IMR-90 (cell line): ENCODE data around the gene MEF2B. TPM values are rescaled to one million over a fixed set of nuclear protein-coding genes. Genes with fewer than 3 reads are reported as not detected.

ENCODE experiments used
- ATAC-seq: fragments of 200-7000 bp; cut with Tn5 transposase; 2 replicates; pipeline ENCODE4 v1.9.1; 2020; ENCODE audit warnings: low read depth, mild to moderate bottlenecking, moderate library complexity
- BruUV-seq: library from RNA; stranded (reverse); fragments of 400-500 nt; replicated peaks from 2 replicates; lab custom pipeline; 2021; lab: Mats Ljungman, UMichigan
- CTCF ChIA-PET: fragments of 300-600 bp; formaldehyde crosslinking; extraction: SDS; loops from one replicate; lab custom pipeline; 2021; ENCODE audit warnings: antibody characterized with exemption; lab: Yijun Ruan, JAX
- POLR2A ChIA-PET: fragments of 300-600 bp; sonication (Branson Sonifier 250); formaldehyde crosslinking; loops from one replicate; lab custom pipeline; 2022; ENCODE audit warnings: antibody characterized with exemption; ENCODE audit not compliant: unreplicated experiment; lab: Charles Lee
- DNase-seq: peaks from one replicate; pipeline ENCODE4 v3.0.0; 2013
- H2AFZ ChIP-seq: replicated peaks from 2 replicates; pipeline ENCODE3; 2013; ENCODE audit warnings: low read length, mild to moderate bottlenecking; ENCODE audit not compliant: poor library complexity
- H2AK5ac ChIP-seq: 2 replicates; pipeline ENCODE4 v1.6.1; 2013; ENCODE audit warnings: low read depth, low read length, inconsistent platforms
- H2AK9ac ChIP-seq: replicated peaks from 2 replicates; pipeline ENCODE3; 2013; ENCODE audit warnings: mild to moderate bottlenecking, low read depth, low read length, moderate library complexity; ENCODE audit not compliant: poor library complexity
- H2BK120ac ChIP-seq: 2 replicates; pipeline ENCODE4 v1.6.1; 2013; ENCODE audit warnings: low read depth, low read length, inconsistent platforms
- H2BK15ac ChIP-seq: 3 replicates; pipeline ENCODE4 v1.6.1; 2013; ENCODE audit warnings: low read depth, low read length, inconsistent platforms
- H2BK20ac ChIP-seq: 2 replicates; pipeline ENCODE4 v1.6.1; 2013; ENCODE audit warnings: low read depth, mild to moderate bottlenecking, inconsistent platforms, low read length, moderate library complexity
- H2BK5ac ChIP-seq: 2 replicates; pipeline ENCODE4 v1.6.1; 2013; ENCODE audit warnings: mild to moderate bottlenecking, low read depth, low read length, inconsistent platforms; ENCODE audit not compliant: poor library complexity, severe bottlenecking
- H3K14ac ChIP-seq: replicated peaks from 2 replicates; pipeline ENCODE4 v1.6.1; 2013; ENCODE audit warnings: low read depth, low read length, inconsistent platforms
- H3K18ac ChIP-seq: 2 replicates; pipeline ENCODE4 v1.6.1; 2013; ENCODE audit warnings: low read depth, low read length, control low read depth
- H3K23ac ChIP-seq: 2 replicates; pipeline ENCODE4 v1.6.1; 2013; ENCODE audit warnings: low read depth, low read length, inconsistent platforms
- H3K27ac ChIP-seq: 2 replicates; pipeline ENCODE4 v1.5.1; 2013; ENCODE audit warnings: mild to moderate bottlenecking, control low read depth, low read length; ENCODE audit not compliant: insufficient read depth
- H3K27me3 ChIP-seq: 2 replicates; pipeline ENCODE4 v1.6.1; 2013; ENCODE audit warnings: low read length; ENCODE audit not compliant: control insufficient read depth, insufficient read depth
- H3K36me3 ChIP-seq: 2 replicates; pipeline ENCODE4 v1.6.1; 2013; ENCODE audit warnings: low read length, mixed read lengths; ENCODE audit not compliant: control insufficient read depth, insufficient read depth
- H3K4ac ChIP-seq: 2 replicates; pipeline ENCODE4 v1.6.1; 2013; ENCODE audit warnings: low read depth, low read length, inconsistent platforms
- H3K4me1 ChIP-seq: 2 replicates; pipeline ENCODE4 v1.6.1; 2013; ENCODE audit warnings: low read length, mixed read lengths; ENCODE audit not compliant: control insufficient read depth, insufficient read depth
- H3K4me2 ChIP-seq: 2 replicates; pipeline ENCODE4 v1.6.1; 2013; ENCODE audit warnings: low read depth, mild to moderate bottlenecking, control low read depth, low read length, moderate library complexity
- H3K4me3 ChIP-seq: 2 replicates; pipeline ENCODE4 v1.5.1; 2013; ENCODE audit warnings: low read depth, mild to moderate bottlenecking, control low read depth, low read length, moderate library complexity; ENCODE audit not compliant: insufficient read depth
- H3K56ac ChIP-seq: 2 replicates; pipeline ENCODE4 v1.6.1; 2013; ENCODE audit warnings: low read length, inconsistent platforms; ENCODE audit not compliant: insufficient read depth; ENCODE audit errors: extremely low read depth
- H3K79me1 ChIP-seq, 2 experiments: 2 replicates each; pipeline ENCODE4 v1.6.1; 2013; ENCODE audit warnings: low read length in 2 of 2, inconsistent platforms in 1 of 2, low read depth in 1 of 2
- H3K9ac ChIP-seq: 2 replicates; pipeline ENCODE4 v1.6.1; 2013; ENCODE audit warnings: low read depth, low read length, control low read depth
- H3K9me1 ChIP-seq: 2 replicates; pipeline ENCODE4 v1.6.1; 2013; ENCODE audit warnings: low read length, inconsistent platforms; ENCODE audit not compliant: insufficient read depth
- H3K9me3 ChIP-seq: 2 replicates; pipeline ENCODE4 v1.6.1; 2013; ENCODE audit warnings: low read length; ENCODE audit not compliant: control insufficient read depth, insufficient read depth
- H4K20me1 ChIP-seq: 2 replicates; pipeline ENCODE4 v1.6.1; 2013; ENCODE audit warnings: low read length, inconsistent platforms; ENCODE audit not compliant: insufficient read depth
- H4K5ac ChIP-seq: 2 replicates; pipeline ENCODE4 v1.6.1; 2013; ENCODE audit warnings: mild to moderate bottlenecking, low read depth, low read length, control low read depth
- H4K8ac ChIP-seq, 2 experiments: 2 replicates each; pipeline ENCODE4 v1.6.1; 2013; ENCODE audit warnings: low read depth in 2 of 2, low read length in 2 of 2, control low read depth in 1 of 2, inconsistent platforms in 1 of 2
- H4K91ac ChIP-seq: 2 replicates; pipeline ENCODE4 v1.6.1; 2013; ENCODE audit warnings: low read depth, low read length, inconsistent platforms; ENCODE audit not compliant: insufficient read depth
- BHLHE40 ChIP-seq: fragments of 150-350 bp; IDR thresholded peaks from 2 replicates; pipeline ENCODE4 v1.6.1; 2016; ENCODE audit warnings: mild to moderate bottlenecking, low read depth, low read length
- CTCF ChIP-seq: conservative IDR thresholded peaks from 2 replicates; pipeline ENCODE4 v1.5.1; 2012; ENCODE audit warnings: mild to moderate bottlenecking, low read depth, low read length, improper control_type of control experiment
- ELK1 ChIP-seq: fragments of 150-350 bp; IDR thresholded peaks from 2 replicates; pipeline ENCODE4 v1.6.1; 2016; ENCODE audit warnings: low read depth, mild to moderate bottlenecking, low read length, moderate library complexity, borderline replicate concordance
- MAFK ChIP-seq: IDR thresholded peaks from 2 replicates; pipeline ENCODE4 v1.6.1; 2012; ENCODE audit warnings: low read depth, low read length, improper control_type of control experiment
- POLR2A ChIP-seq: IDR thresholded peaks from 2 replicates; pipeline ENCODE4 v1.6.1; 2012; ENCODE audit warnings: mild to moderate bottlenecking, low read depth, low read length
- SMC3 ChIP-seq: fragments of 150-350 bp; IDR thresholded peaks from 2 replicates; pipeline ENCODE4 v1.6.1; 2016; ENCODE audit warnings: low read depth, mild to moderate bottlenecking, antibody characterized with exemption, low read length, moderate library complexity
- WGBS, 2 experiments: methylation state at CpG; one replicate each; pipeline versions ENCODE4 v1.1.5 to v1.1.7; 2013; ENCODE audit warnings: missing lambda C conversion rate in 2 of 2; ENCODE audit not compliant: insufficient read length in 1 of 2; ENCODE audit errors: extremely low coverage in 2 of 2; 5-methylcytosine and 5-hydroxymethylcytosine counted together
- dilution Hi-C: fragments of 300-500 bp; cut with HindIII; formaldehyde crosslinking; loops from one replicate; pipeline ENCODE4 v1.14.3; 2018; ENCODE audit warnings: low sequenced_read_pairs; ENCODE audit not compliant: unreplicated experiment
- in situ Hi-C: fragments of 300-500 bp; cut with MboI; formaldehyde crosslinking; loops from 3 replicates; pipeline ENCODE4 v1.14.3; 2019; ENCODE audit warnings: low sequenced_read_pairs, inconsistent platforms, mixed read lengths
- intact Hi-C: fragments of 100-400 bp; cut with micrococcal nuclease; formaldehyde crosslinking; loops from 2 replicates; pipeline ENCODE4 v1.10.0; 2022
- polyA plus RNA-seq, 3 experiments: library from polyadenylated mRNA; depleted of rRNA; stranded (reverse); fragments of >200 nt; gene quantifications; 2 replicates each; pipeline ENCODE4 v1.2.3, GENCODE V29; 2012; ENCODE audit warnings: low replicate concordance in 1 of 3
- total RNA-seq: library from RNA; depleted of rRNA; stranded (reverse); fragments of >200 nt; gene quantifications from 2 replicates; pipeline ENCODE4 v1.2.3, GENCODE V29; 2012

Gene MEF2B
- total and polyA plus RNA-seq, 2 of the 4 experiments (the other 2 are of a cell fraction): 0.18 to 0.94 TPM

GRCh38 chr19:19111967-19112580 lies 58.0 kb downstream of the MEF2B start (continued):
- TF ChIP-seq CTCF: no peak

- Histone ChIP-seq H4K20me1 (no peaks in the 10 kb centered on the region), H2BK120ac (no peak overlapping the region), H3K4me1 (peaks cover 20% of the 10 kb centered on the region), H2AK5ac (no peak overlapping the region), H3K27ac (no peak overlapping the region), H2BK20ac (no peak overlapping the region), H3K36me3 (no peaks in the 10 kb centered on the region), H3K4me2 (no peak overlapping the region), H2AFZ (no peak overlapping the region), H4K5ac (no peak overlapping the region), H3K23ac (no peak overlapping the region), H2BK15ac (no peak overlapping the region), H3K56ac (no peak overlapping the region), H3K4ac (no peak overlapping the region), H3K9ac (no peak overlapping the region), H3K4me3 (no peak overlapping the region), H3K9me3 (no peaks in the 10 kb centered on the region), H3K79me1 (no peaks in the 10 kb centered on the region), H3K14ac (no peak overlapping the region), H4K8ac (no peak overlapping the region), H3K27me3 (no peaks in the 10 kb centered on the region), H3K9me1 (no peaks in the 10 kb centered on the region; the same call in 1 of the 2 replicates), H4K91ac (no peak overlapping the region), H2AK9ac (no peak overlapping the region), H2BK5ac (no peak overlapping the region), H3K18ac (no peak overlapping the region)
- ChIA-PET CTCF (no interaction called here), POLR2A (no interaction called here)
- ATAC-seq (no peak), DNase-seq (no peak)
- intact Hi-C loops: no loop called here
- 75% methylated on average over 12 of the region's 15 CpGs; no CpG with 5 or more reads in 1 of the 2 experiments for WGBS, 2 experiments
- dilution Hi-C loops: no loop called here
- TF ChIP-seq MAFK (no peak), SMC3 (no peak), POLR2A (no peak), BHLHE40 (no peak), ELK1 (no peak)
- in situ Hi-C loops: no loop called here
- BruUV-seq: no TSS peak
These were observed 58.8 kb downstream of the MEF2B start for GRCh38 chr19:19111136-19111835.
